Measurements from ENCODE around the gene DGAT2. TPM values are rescaled to one million over a fixed set of nuclear protein-coding genes. Genes with fewer than 3 reads are reported as not detected.

Gene DGAT2
- total RNA-seq, 6 experiments from 2014 or later, result 33.1 to 166 (median 124) TPM

- H3K27me3 ChIP-seq, result no peaks in the 10 kb centered on the region
- whole genome bisulfite sequencing (ENCODE audit: insufficient coverage, low coverage, low lambda C conversion rate, missing lambda C conversion rate), result 83% methylated on average over 8 of the region's 12 CpGs
- no peaks in the 10 kb centered on the region for H3K9me3 ChIP-seq
- no peak overlapping the region for H3K27ac ChIP-seq
- peaks cover 0 to 43% (median 21%) of the 10 kb centered on the region in 4 donors for H3K36me3 ChIP-seq
- intact Hi-C loops (cut with DNase I), result loop anchor here in 1 of 2 donors (10.0 kb wide), 1 partner anchor 63 kb away; no protein-coding TSS in a partner anchor
- H3K4me3 ChIP-seq, result no peak overlapping the region
- DNase-seq, result peak in 1 of 3 donors; percentile 38
- peak in 3 of 4 donors; percentile 4 to 33 (median 16) for ATAC-seq
- TF ChIP-seq CTCF (IDR thresholded peaks at IDR 0.05) (no peak), POLR2A (IDR thresholded peaks at IDR 0.05) (no peak)
- peaks cover 0 to 2% (median 0%) of the 10 kb centered on the region in 4 donors for H3K4me1 ChIP-seq
Observed at GRCh38 chr11:75802021-75802912, 33.7 kb downstream of the DGAT2 start.

- H3K27ac ChIP-seq, result no peak overlapping the region
- 17% methylated on average over 7 of the region's 10 CpGs for WGBS (ENCODE audit: insufficient coverage, low coverage, low lambda C conversion rate, missing lambda C conversion rate)
- H3K27me3 ChIP-seq, result no peaks in the 10 kb centered on the region
- no peaks in the 10 kb centered on the region for H3K9me3 ChIP-seq
- intact Hi-C loops (cut with DNase I), result loop anchor here in 1 of 2 donors (10.0 kb wide), 1 partner anchor 62 kb away; no protein-coding TSS in a partner anchor
- TF ChIP-seq CTCF (IDR thresholded peaks at IDR 0.05), result peak; percentile 82 to 89 (median 86)
- no peak for TF ChIP-seq POLR2A (IDR thresholded peaks at IDR 0.05)
- no peaks in the 10 kb centered on the region for H3K4me1 ChIP-seq
- H3K36me3 ChIP-seq, result peaks cover 0 to 34% (median 17%) of the 10 kb centered on the region in 4 donors
- H3K4me3 ChIP-seq, result no peak overlapping the region
- DNase-seq (peak in 2 of 3 donors; percentile 55 to 75), ATAC-seq (peak; percentile 88 to 96 (median 92))
Observed at GRCh38 chr11:75802913-75803820, 34.6 kb downstream of the DGAT2 start.

DNA sequence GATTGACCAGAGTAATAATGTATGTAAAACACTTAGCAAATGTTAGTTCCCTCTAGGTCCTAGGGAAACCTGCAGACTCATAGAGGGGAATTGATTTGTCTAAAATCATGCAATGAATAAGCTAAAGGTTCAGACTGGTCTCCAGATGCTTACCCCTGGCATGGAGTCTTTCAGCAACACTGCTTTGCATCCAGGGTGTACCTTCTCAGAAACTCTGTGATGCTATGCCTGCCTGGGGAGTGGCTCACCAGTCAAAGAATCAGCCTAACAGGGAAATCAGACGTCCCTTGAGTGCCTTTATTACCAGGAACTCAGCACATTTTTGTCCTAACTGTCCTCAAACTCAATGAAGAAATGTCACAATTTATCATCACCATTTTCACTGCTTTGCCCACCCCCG is 40.5 kb downstream of the DGAT2 start:
- H3K4me1 ChIP-seq, result peaks cover 0 to under 1% (median 0%) of the 10 kb centered on the region in 4 donors
- DNase-seq, result no peak
- no peak overlapping the region for H3K27ac ChIP-seq
- intact Hi-C loops (cut with DNase I), result loop anchor here in 1 of 2 donors (10.0 kb wide), 1 partner anchor 56 kb away; no protein-coding TSS in a partner anchor
- no peaks in the 10 kb centered on the region for H3K27me3 ChIP-seq
- 50% methylated on average over 2 of the region's 2 CpGs for WGBS (ENCODE audit: insufficient coverage, low coverage, low lambda C conversion rate, missing lambda C conversion rate)
- no peaks in the 10 kb centered on the region for H3K36me3 ChIP-seq
- ATAC-seq, result no peak
- TF ChIP-seq CTCF (IDR thresholded peaks at IDR 0.05) (no peak), POLR2A (IDR thresholded peaks at IDR 0.05) (no peak)
- no peaks in the 10 kb centered on the region for H3K9me3 ChIP-seq
- H3K4me3 ChIP-seq, result no peak overlapping the region

- H3K36me3 ChIP-seq, result no peaks in the 10 kb centered on the region
- intact Hi-C loops (cut with DNase I), result loop anchor here in 1 of 2 donors (10.0 kb wide), 1 partner anchor 55 kb away; no protein-coding TSS in a partner anchor
- 74% methylated on average over 2 of the region's 2 CpGs for WGBS (ENCODE audit: insufficient coverage, low coverage, low lambda C conversion rate, missing lambda C conversion rate)
- H3K4me1 ChIP-seq, result peaks cover 0 to 5% (median 0%) of the 10 kb centered on the region in 4 donors
- no peak overlapping the region for H3K27ac ChIP-seq
- H3K9me3 ChIP-seq, result no peaks in the 10 kb centered on the region
- TF ChIP-seq POLR2A (IDR thresholded peaks at IDR 0.05) (no peak), CTCF (IDR thresholded peaks at IDR 0.05) (no peak)
- H3K4me3 ChIP-seq, result no peak overlapping the region
- DNase-seq, result no peak
- ATAC-seq, result no peak
- H3K27me3 ChIP-seq, result no peaks in the 10 kb centered on the region
Observed at GRCh38 chr11:75809991-75810390, 41.4 kb downstream of the DGAT2 start.

All from right lobe of liver (tissue), 6 donors.